ENCODE results near the gene KRTAP5-2. TPM values are rescaled to one million over a fixed set of nuclear protein-coding genes. Genes with fewer than 3 reads are reported as not detected.

Gene KRTAP5-2
- total RNA-seq, 1 experiment from 2014 or later, result not detected

- no peak for TF ChIP-seq EZH2 (IDR thresholded peaks at IDR 0.05; ENCODE audit: low read depth)
- TF ChIP-seq CTCF (conservative IDR thresholded peaks at IDR 0.05), result no peak
- H3K9me3 ChIP-seq (ENCODE audit: insufficient read depth, low read depth), result no peaks in the 10 kb centered on the region
- ChIA-PET POLR2A (ENCODE audit: unreplicated experiment) (no interaction called here), CTCF (no interaction called here)
- no peaks in the 10 kb centered on the region for H3K36me3 ChIP-seq (ENCODE audit: low read depth)
- H3K4me3 ChIP-seq, result no peak overlapping the region
- no peaks in the 10 kb centered on the region for H4K20me1 ChIP-seq (ENCODE audit: insufficient read depth)
- H3K4me2 ChIP-seq, result no peak overlapping the region
- no peaks in the 10 kb centered on the region for H3K9me2 ChIP-seq (ENCODE audit: insufficient read depth)
- peaks cover 6% of the 10 kb centered on the region; the same call in 1 of the 2 replicates for H3F3A ChIP-seq (ENCODE audit: insufficient read depth, low read depth)
- intact Hi-C loops (cut with micrococcal nuclease; ENCODE audit: unreplicated experiment), result no loop called here
- no peak overlapping the region for H2AFZ ChIP-seq
- H3K4me1 ChIP-seq (replicated peaks; ENCODE audit: insufficient read depth), result no peaks in the 10 kb centered on the region; the same call in 1 of the 2 replicates
- H3K27ac ChIP-seq, result no peak overlapping the region
- no TSS peak for BruUV-seq (replicated peaks)
- H3K27me3 ChIP-seq (ENCODE audit: insufficient read depth, low read depth), result peaks cover 8% of the 10 kb centered on the region; the same call in 1 of the 2 replicates
- no peaks in the 10 kb centered on the region for H3K79me2 ChIP-seq (ENCODE audit: low read depth)
- no peak for DNase-seq
Observed at GRCh38 chr11:1570531-1570895, 27.6 kb downstream of the KRTAP5-2 start.

- H3K4me3 ChIP-seq, result no peak overlapping the region
- no peaks in the 10 kb centered on the region for H3K36me3 ChIP-seq (ENCODE audit: low read depth)
- intact Hi-C loops (cut with micrococcal nuclease; ENCODE audit: unreplicated experiment), result no loop called here
- BruUV-seq (replicated peaks), result TSS peak; percentile 37
- TF ChIP-seq CTCF (conservative IDR thresholded peaks at IDR 0.05), result no peak
- no peak for TF ChIP-seq EZH2 (IDR thresholded peaks at IDR 0.05; ENCODE audit: low read depth)
- ChIA-PET POLR2A (ENCODE audit: unreplicated experiment) (no interaction called here), CTCF (no interaction called here)
- no peaks in the 10 kb centered on the region for H3K79me2 ChIP-seq (ENCODE audit: low read depth)
- no peak for DNase-seq
- H3K4me2 ChIP-seq, result no peak overlapping the region
- H3K27me3 ChIP-seq (ENCODE audit: insufficient read depth, low read depth), result peaks cover 8% of the 10 kb centered on the region; the same call in 1 of the 2 replicates
- no peaks in the 10 kb centered on the region; the same call in 1 of the 2 replicates for H3K4me1 ChIP-seq (replicated peaks; ENCODE audit: insufficient read depth)
- H3F3A ChIP-seq (ENCODE audit: insufficient read depth, low read depth), result peaks cover 6% of the 10 kb centered on the region; the same call in 1 of the 2 replicates
- H2AFZ ChIP-seq, result no peak overlapping the region
- no peaks in the 10 kb centered on the region for H3K9me3 ChIP-seq (ENCODE audit: insufficient read depth, low read depth)
- no peaks in the 10 kb centered on the region for H3K9me2 ChIP-seq (ENCODE audit: insufficient read depth)
- H4K20me1 ChIP-seq (ENCODE audit: insufficient read depth), result no peaks in the 10 kb centered on the region
- no peak overlapping the region for H3K27ac ChIP-seq
Observed at GRCh38 chr11:1570001-1570453, 28.1 kb downstream of the KRTAP5-2 start.

- intact Hi-C loops (cut with micrococcal nuclease; ENCODE audit: unreplicated experiment), result no loop called here
- no peaks in the 10 kb centered on the region for H3K36me3 ChIP-seq (ENCODE audit: low read depth)
- H3F3A ChIP-seq (ENCODE audit: insufficient read depth, low read depth), result peaks cover 6% of the 10 kb centered on the region; the same call in 1 of the 2 replicates
- H2AFZ ChIP-seq, result no peak overlapping the region
- H3K27ac ChIP-seq, result no peak overlapping the region
- no peaks in the 10 kb centered on the region for H3K9me3 ChIP-seq (ENCODE audit: insufficient read depth, low read depth)
- no peak overlapping the region for H3K4me2 ChIP-seq
- no peak overlapping the region for H3K4me3 ChIP-seq
- H3K27me3 ChIP-seq (ENCODE audit: insufficient read depth, low read depth), result peaks cover 8% of the 10 kb centered on the region; the same call in 1 of the 2 replicates
- H4K20me1 ChIP-seq (ENCODE audit: insufficient read depth), result no peaks in the 10 kb centered on the region
- H3K4me1 ChIP-seq (replicated peaks; ENCODE audit: insufficient read depth), result no peaks in the 10 kb centered on the region; the same call in 1 of the 2 replicates
- ChIA-PET POLR2A (ENCODE audit: unreplicated experiment) (no interaction called here), CTCF (no interaction called here)
- H3K79me2 ChIP-seq (ENCODE audit: low read depth), result no peaks in the 10 kb centered on the region
- no peaks in the 10 kb centered on the region for H3K9me2 ChIP-seq (ENCODE audit: insufficient read depth)
- DNase-seq, result no peak
- TF ChIP-seq CTCF (conservative IDR thresholded peaks at IDR 0.05) (no peak), EZH2 (IDR thresholded peaks at IDR 0.05; ENCODE audit: low read depth) (no peak)
- BruUV-seq (replicated peaks), result no TSS peak
Observed at GRCh38 chr11:1569251-1569780, 28.8 kb downstream of the KRTAP5-2 start.

Measured in PC-9 (cell line).